ENCODE measurements around the gene NKD2.

GRCh38 chr5:999724-1000123, 8.9 kb upstream of the NKD2 start:
- TF ChIP-seq CTCF (IDR thresholded peaks at IDR 0.05) (no peak), ZFX (IDR thresholded peaks at IDR 0.05; ENCODE audit: borderline replicate concordance) (no peak)
